SK-N-SH treated with all-trans-retinoic acid at 6 μM for 48 hours (cell line): ENCODE data around the gene LPAR2.

Experiments used
- ARNTL ChIP-seq: fragments of 450-650 bp; formaldehyde crosslinking; IDR thresholded peaks from 2 replicates; pipeline ENCODE4 v1.5.0; 2020; ENCODE audit warnings: low read depth, mild to moderate bottlenecking, moderate library complexity, borderline replicate concordance
- CREB5 ChIP-seq: fragments of 250-450 bp; sonication (Bioruptor Pico); IDR thresholded peaks from 2 replicates; pipeline ENCODE4 v1.5.1; 2020; ENCODE audit warnings: low read depth, mild to moderate bottlenecking, moderate library complexity
- CSRNP3 ChIP-seq: fragments of 250-450 bp; sonication (Bioruptor Pico); IDR thresholded peaks from 2 replicates; pipeline ENCODE4 v1.5.1; 2021; ENCODE audit warnings: mild to moderate bottlenecking, moderate library complexity
- TCF4 ChIP-seq: fragments of 250-450 bp; sonication (Bioruptor Pico); IDR thresholded peaks from 2 replicates; pipeline ENCODE4 v1.8.0; 2021; ENCODE audit warnings: mild to moderate bottlenecking, moderate library complexity, borderline replicate concordance
- ZFP3 ChIP-seq: fragments of 250-450 bp; sonication (Bioruptor Pico); IDR thresholded peaks from 2 replicates; pipeline ENCODE4 v1.5.0; 2020; ENCODE audit warnings: mild to moderate bottlenecking, moderate library complexity
- ZFP30 ChIP-seq: fragments of 450-650 bp; formaldehyde crosslinking; IDR thresholded peaks from 2 replicates; pipeline ENCODE4 v1.5.0; 2022; ENCODE audit warnings: mild to moderate bottlenecking, moderate library complexity
- ZNF565 ChIP-seq: fragments of 450-650 bp; formaldehyde crosslinking; conservative IDR thresholded peaks from 2 replicates; pipeline ENCODE4 v1.5.0; 2020; ENCODE audit warnings: low read depth, mild to moderate bottlenecking, moderate library complexity
- ZNF70 ChIP-seq: fragments of 450-650 bp; formaldehyde crosslinking; IDR thresholded peaks from 2 replicates; pipeline ENCODE4 v1.5.0; 2020; ENCODE audit warnings: mild to moderate bottlenecking, moderate library complexity
- TF ChIP-seq, protein P1 (sequence below): fragments of 250-450 bp; sonication (Bioruptor Pico); IDR thresholded peaks from 2 replicates; pipeline ENCODE4 v1.8.0; 2020; ENCODE audit warnings: mild to moderate bottlenecking, moderate library complexity, borderline replicate concordance

DNA sequence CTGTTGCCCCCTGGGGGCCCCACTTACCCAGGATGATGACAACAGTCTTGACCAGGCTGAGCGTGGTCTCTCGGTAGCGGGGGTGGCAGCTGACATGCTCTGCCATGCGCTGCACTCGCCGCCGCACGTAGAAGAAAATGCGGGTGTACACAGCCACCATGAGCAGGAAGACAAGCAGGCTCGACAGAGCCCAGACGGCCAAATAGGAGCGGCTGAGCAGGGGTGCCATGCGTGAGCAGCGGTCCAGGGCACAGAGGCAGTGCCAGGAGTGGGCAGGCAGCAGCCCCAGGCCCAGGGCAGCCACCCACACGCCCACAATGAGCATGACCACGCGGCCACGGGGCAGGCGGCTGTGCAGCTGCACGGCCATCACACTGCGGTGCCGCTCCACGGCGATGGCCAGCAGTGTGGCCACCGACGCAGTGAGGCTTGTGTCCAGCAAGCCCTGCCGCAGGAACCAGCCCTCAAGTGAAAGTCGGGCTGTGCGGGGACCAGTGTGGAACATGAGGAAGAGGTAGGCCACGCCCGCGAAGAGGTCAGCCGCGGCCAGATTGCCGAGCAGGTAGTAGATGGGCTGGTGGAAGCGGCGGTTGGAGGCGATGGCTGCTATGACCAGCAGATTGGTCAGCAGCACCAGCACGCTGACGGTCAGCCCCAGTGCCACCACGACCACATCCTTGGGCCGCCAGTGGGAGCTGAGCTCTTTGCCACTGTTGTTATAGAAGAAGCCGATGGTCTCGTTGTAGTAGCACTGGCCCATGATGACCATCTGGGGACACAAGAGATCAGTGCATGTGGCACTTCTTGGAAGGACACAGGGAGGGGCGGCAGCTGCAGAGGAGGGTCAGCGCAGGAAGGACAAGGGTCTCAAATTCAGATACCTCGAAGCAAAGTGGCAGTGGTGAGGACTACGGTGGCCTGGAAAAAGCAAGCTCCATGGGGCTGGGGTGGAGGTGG, 1.2 kb downstream of the LPAR2 start:
- TF ChIP-seq ZFP3 (CRISPR knock-in tag) (no peak), ZFP30 (CRISPR knock-in tag) (no peak), ZNF565 (CRISPR knock-in tag) (no peak), CSRNP3 (CRISPR knock-in tag) (no peak), TCF4 (CRISPR knock-in tag) (no peak), ARNTL (CRISPR knock-in tag) (no peak), CREB5 (CRISPR knock-in tag) (no peak), ZNF70 (CRISPR knock-in tag) (no peak)
- TF ChIP-seq, protein P1, sequence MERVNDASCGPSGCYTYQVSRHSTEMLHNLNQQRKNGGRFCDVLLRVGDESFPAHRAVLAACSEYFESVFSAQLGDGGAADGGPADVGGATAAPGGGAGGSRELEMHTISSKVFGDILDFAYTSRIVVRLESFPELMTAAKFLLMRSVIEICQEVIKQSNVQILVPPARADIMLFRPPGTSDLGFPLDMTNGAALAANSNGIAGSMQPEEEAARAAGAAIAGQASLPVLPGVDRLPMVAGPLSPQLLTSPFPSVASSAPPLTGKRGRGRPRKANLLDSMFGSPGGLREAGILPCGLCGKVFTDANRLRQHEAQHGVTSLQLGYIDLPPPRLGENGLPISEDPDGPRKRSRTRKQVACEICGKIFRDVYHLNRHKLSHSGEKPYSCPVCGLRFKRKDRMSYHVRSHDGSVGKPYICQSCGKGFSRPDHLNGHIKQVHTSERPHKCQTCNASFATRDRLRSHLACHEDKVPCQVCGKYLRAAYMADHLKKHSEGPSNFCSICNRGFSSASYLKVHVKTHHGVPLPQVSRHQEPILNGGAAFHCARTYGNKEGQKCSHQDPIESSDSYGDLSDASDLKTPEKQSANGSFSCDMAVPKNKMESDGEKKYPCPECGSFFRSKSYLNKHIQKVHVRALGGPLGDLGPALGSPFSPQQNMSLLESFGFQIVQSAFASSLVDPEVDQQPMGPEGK (CRISPR knock-in tag) = no peak
